Stimulated activated CD8-positive, alpha-beta memory T cell treated with anti-CD3 and anti-CD28 coated beads, Interleukin-15, amount 100 ng/mL, for 1 hour (primary cell): Measurements from ENCODE around the gene SNX5.

Source experiments
- DNase-seq: peaks from one replicate; pipeline ENCODE4 v3.0.0-alpha.2; 2020; ENCODE audit warnings: low read depth

SNX5 gene

DNA sequence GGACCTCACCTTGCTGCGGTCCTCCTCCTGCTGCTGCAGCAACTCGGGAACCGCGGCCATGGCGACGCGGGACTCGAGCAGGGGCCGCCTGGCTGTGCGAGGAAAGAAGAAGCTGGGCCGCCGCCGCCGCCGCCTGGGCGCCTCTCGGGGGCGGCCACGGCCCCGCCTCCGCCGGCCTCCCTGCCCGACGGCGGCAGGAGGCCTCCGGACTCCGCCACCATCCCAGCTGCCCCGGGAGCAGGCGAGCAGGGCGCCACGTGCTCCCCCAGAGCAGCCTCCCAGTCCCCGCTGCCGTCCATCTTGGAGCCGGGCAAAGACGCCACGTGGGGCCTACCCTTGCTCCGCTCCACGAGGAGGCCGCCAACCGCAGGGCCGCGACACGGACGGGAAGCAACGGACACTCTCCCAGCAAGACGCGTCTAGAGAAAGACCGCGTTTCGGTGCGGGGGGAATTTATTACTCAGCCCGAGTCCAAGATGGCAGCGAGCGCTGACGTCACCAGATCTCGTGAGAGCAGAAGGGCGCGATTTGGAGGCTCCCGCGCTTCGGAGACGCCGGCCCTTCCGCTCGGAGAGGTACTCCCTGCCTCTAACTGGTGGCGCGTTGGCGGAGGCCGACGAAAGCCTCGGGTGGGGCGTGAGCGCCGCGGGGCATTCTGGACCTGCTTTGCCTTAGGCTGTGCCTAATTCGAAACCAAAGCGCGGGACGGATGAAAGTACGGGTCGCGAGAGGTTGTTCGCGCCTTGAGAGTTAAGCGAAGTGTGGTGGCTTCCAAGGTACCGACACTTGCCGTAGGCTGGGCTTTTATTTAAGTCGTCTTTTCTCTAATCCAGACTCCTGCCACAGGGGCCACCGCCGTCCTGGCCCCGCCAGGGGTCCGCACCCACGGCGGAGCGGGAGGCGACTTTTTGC, at the start of gene SNX5, which contains the start of gene MGME1:
SNX5 (minus strand) TSS at position 429 of the 912 bp plus-strand sequence; CDS start at position 60, 369 bp downstream.
MGME1 (plus strand) TSS at position 653 of the 912 bp plus-strand sequence. CDS start 842 bp downstream, outside the sequence.
- DNase-seq, result peak; percentile 99

DNA sequence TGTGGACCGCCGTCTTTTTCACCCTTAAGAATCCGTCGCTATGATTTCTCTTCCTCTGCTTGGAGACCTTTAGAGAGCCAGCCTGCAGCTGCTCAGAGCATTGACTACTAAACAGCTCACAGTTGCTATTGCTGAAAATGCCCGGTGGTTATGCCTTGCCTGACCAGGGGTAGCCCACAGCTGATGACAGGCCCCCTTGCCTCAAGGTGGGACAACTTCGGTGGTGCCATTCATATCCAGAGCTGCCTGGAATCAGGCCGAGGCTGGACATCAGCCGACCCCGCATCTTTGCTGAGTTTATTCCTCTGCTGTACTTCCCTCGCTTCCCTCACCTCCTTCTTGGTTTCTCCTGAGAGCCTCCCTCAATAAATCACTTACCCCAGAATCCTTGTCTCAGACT, 49.5 kb upstream of the SNX5 start:
- no peak for DNase-seq

DNA sequence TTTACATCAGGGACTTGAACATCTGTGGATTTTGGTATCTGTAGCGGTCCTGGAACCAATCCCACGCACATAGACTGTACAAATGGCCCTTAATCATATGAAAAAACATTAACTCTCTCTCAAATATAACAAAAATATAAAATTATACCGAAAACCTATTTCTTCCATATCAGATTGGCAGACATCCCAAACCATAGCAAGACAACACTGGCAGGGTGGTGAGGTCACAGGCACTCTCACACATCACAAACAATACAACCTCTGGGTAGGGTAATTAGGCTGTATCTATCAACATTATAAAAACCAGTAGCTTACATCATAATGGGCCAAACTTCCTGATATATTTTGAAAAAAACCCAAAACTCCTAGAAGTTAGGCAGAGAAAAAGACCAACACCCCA, 48.2 kb upstream of the SNX5 start:
- DNase-seq, result no peak

DNA sequence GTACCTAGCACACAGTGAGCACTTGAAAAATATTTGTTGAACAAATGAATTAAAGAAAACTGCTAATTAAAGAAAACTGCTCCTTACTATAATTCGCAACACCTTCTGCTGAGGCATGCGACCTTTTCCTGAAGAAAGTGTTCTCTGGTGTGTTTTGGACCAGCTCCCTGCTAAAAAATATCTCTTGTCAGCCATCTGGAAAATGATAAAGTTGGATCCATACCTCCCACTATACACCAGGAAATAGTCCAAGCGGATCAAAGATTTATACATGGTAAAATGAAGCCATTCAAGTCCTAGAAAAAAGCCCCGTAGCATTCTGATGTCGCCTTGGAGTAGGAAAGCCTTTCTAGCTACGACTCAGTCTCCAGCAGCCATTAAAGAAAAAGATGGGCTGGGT, 45.8 kb upstream of the SNX5 start:
- DNase-seq, result no peak

DNA sequence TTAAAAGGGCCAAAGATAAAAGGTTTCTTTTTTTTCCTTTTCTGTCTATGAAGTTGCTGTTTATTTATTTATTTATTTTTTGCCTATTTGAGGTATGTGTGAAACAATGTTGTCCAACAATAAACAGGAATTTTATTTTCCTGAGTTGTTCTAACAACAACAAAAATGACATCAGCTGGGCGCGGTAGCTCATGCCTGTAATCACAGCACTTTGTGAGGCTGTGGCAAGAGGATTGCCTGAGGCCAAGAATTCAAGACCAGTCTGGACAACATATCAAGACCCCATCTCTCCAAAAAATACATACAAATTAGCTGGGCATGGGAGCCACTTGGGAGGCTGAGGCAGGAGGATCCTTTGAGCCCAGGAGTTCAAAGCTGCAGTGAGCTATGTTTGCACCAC, 44.3 kb upstream of the SNX5 start:
- DNase-seq, result no peak

DNA sequence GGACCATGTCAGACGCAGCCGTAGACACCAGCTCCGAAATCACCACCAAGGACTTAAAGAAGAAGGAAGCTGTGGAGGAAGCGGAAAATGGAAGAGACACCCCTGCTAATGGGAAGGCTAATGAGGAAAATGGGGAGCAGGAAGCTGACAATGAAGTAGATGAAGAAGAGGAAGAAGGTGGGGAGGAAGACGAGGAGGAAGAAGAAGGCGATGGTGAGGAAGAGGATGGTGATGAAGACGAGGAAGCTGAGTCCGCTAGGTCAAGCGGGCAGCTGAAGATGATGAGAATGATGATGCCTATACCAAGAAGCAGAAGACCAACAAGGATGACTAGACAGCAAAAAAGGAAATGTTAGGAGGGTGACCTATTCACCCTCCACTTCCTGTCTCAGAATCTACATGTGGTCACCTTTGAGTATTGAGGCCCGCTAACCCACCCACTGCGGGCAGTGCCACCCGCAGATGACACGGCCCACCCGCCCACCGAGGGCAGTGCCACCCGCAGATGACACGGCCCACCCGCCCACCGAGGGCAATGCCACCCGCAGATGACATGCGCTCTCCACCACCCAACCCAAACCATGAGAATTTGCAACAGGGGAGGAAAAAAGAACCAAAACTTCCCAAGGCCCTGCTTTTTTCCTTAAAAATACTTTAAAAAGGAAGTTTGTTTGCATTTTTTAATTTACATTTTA, 43.5 kb upstream of the SNX5 start:
- DNase-seq, result no peak

DNA sequence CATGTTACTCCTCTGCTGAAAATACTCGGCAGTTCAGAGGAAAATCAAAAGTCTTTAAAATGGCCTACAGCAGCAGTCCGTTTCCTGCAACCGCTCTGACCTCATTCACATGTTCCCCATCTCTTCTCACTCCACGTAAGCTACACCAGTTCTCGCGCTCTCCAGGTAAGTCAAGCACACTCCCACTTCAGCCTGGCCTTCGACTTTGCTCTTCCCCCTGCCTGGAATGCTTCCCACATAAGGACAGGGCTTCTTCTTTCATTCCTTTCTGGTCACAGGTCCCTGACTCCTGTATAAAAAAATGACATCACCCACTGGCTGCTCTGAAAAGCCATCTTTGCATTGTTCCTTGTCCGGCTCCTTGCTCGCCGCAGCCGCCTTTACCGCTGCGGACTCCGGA, 42.9 kb upstream of the SNX5 start:
- DNase-seq, result no peak

DNA sequence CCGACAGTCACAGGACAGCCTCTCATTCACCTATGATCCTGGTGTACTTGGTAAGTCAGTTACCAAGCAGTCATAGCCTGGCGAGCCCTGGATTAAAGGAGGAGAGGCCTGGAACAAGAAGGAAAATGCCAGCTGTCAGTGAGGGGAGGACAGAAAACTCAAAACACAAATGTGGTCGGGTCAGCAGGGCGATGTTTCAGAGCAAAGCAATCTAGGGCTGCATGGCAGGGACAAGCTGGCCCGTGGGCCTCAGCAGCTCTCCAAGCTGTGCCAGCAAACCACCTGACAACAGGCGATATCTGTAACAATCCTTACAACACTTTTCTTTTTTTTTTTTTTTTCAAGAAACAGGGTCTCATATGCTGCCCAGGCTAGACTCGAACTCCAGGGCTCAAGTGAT, 40.5 kb upstream of the SNX5 start:
- DNase-seq, result no peak

DNA sequence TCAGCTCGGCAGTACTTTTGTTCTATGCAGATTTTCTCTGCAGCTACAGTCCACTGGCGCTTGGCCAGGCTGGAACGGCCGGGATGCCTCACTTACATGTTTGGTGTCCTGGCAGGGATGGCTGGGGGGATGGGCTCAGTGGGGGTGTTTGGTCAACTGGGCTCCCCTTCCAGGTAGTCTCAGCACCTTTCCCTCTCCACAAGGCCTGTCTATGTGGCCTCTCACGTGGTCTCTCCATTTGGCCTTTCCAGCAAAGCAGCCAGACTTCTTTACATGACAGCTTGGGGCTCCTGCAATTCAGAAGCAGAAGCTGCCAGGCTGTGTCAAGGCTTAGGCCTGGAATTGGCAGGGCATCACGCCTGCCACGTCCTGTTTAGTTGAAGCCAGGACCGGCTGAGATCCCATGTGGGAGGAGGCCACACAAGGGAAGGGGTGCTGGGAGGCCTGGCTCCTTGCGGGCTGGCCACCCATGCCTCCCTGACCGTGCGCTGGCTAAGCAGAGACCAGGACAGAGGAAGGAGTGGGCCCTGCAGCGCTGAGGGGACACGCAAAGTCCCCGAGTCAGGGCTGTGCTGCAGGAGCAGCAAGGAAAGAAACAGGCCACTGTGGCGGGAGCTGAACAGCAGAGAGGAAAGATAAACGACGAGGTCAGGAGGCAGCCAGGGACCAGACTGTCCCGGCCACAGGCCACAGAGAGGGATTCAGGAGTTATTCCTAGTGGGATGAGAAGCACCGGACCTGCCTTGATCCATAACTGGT, 39.1 kb upstream of the SNX5 start:
- DNase-seq, result no peak

DNA sequence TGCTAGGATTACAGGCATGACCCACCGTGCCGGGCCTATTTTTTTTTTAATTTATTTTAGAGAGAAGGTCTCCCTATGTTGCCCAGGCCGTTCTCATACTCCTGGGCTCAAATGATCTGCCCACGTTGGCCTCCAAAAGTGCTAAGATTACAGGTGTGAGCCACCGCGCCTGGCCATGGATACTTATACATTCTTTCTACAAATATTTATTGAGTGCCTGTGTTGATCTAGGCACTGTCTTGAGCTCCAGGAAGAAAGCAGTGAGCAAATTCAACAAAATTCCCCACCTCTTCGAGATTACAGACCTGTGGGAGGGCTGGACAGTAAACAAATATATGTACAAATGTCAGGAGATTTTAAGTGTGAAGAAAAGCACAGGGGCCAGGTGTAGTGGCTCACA, 38.1 kb upstream of the SNX5 start:
- DNase-seq, result no peak

DNA sequence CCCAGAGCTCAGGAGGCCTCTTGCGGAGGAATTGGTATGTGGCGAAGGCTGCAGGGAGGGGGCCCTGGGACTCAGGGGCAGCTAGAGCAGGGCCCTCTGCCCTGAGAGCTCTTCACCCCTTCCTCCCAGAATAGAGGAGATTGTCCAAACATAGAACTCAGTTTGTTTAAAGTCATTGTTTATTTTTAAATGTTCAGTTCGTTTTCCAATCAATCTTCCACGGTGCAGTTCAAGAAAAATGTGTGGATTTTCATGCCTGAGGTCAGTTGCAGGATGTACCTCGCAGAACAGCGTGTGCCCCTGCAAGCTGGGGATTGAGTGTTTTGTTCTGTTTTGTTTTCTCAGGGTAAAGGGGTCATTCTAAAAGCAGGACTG, 37.4 kb upstream of the SNX5 start:
- no peak for DNase-seq

DNA sequence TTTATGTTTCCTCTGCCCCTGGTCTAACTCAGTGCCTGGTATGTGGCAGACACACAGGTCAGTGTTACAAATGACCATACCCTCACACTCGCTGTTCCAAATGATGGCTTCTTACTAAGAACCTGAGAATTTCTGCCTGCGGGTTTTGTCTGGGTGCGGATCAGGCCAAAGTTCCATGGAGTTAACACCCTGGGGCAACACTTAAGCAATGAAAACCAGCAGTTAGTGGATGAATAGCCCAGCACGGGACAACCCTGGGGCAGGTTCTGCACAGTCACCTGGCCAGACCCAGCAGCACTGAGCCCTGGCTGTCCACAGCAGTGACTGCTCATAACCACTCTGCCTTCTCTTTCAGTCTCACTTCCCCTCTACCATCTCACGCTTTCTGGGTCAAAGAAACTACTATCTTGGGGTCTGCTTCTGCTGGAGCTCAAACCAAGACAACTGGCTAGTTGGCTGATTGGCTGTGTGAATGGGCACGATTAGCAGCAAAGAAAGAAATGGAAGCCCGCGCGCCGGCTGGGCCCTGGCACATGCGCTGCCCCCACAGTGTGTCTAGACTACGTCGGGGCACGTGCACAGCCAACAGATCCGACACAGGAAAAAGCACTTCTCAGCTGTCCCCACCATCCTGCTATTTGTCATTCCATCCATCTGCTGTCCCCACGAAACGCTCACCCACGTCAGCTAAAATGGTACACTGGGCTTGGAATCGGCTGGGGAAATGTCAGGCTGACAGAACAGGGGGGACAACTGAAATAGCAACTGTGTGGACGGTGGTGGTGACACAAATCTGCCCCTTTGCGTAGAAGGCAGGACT, 36.8 kb upstream of the SNX5 start:
- no peak for DNase-seq

DNA sequence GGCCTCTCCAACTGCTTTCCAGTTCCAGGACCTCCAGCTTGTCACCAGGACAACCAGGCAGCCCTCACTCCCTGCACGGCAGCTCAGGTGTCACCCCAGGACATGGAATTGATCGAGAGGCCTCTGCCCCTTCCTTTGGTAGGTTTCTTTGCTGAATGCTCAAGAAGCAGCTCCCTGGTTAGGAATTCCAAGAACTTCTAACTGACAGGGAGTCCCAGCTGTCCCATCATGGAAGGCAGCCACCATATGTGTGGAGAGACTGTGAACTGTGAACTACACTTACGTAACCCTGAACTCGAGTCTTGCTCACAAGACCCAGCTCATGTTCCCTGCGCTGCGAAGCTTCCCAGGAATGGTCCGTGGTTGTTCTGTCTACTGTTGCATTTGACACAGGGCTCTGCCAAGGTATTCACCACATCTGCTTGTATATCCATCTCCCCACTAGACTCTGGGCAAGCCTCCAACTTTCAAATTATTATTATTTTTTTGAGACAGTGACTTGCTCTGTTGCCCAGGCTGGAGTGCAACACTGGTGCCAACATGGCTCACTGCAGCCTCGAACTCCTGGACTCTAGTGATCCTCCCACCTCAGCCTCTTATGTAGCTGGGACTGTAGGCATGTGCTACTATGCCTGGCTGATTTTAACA, 35.9 kb upstream of the SNX5 start:
- no peak for DNase-seq

DNA sequence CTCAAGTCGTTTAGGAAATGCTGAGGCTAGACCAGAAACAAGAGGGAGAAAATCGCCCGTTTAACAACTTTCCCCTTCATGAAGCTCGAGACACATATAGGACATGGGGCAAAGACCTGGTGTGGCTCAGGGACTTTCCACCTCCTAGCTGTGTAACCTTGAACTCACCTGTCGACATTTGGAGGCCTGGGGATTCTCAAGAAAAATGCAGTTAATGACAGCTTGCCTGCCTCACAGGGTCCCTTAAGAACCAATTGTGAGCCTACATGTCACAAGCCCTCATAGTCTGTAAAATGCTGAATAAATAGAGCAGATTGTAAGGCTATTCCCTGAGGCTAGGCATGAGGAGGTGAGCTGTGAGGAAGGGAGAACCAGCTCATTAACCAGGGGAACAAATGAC, 35.3 kb upstream of the SNX5 start:
- no peak for DNase-seq

DNA sequence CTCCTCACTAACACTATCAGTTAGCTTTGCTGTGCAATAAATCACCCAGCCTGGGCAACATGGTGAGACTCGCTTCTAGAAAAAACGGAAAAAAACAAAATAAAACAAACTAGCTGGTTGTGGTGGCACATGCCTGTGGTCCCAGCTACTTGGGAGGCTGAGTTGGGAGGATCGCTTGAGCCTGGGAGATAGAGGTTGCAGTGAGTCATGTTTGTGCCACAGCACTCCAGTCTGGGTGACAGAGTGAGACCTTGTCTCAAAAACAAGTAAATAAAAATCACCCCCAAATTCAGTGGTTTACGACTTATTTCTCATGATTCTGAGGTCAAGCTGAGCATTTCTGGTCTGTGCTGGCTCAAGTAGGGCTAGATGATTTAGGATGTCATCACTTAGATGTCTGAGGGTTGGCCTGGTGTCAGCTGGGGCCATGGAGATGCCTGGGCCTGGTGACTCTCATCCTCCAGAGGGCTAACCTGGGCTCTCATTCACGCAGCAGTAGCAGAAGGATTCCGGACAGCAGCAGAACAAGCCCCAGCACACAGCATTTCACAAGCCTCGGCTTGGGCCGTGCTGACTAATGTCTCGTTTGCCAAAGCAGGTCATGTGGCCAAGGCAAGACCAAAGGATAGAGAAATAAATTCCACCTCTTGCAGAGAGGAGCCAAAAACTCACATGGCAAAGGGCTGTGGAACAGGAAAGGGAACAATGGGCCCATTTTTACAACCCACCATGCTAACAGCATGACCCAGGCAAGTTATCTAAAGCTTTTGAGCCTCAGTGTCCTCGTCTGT, 32.7 kb upstream of the SNX5 start:
- DNase-seq, result no peak

DNA sequence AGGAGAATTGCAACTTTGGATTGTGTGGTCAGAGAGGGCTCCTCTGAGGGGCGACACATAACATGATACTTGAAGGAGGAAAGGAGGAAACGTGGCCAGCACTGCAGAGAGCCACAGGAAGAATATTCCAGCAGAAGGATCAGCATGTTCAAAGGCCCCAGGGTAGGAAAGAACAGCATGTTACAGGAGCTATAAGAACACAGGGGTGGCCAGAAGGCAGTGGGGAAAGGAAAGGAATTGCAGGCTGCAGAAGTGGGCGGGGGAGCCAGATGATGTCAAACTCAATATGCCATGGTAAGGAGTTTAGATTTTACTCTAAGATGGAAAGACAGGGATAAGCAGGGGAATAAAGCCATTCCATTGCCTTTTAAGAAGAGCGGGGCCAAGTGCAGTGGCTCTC, 31.0 kb upstream of the SNX5 start:
- no peak for DNase-seq

DNA sequence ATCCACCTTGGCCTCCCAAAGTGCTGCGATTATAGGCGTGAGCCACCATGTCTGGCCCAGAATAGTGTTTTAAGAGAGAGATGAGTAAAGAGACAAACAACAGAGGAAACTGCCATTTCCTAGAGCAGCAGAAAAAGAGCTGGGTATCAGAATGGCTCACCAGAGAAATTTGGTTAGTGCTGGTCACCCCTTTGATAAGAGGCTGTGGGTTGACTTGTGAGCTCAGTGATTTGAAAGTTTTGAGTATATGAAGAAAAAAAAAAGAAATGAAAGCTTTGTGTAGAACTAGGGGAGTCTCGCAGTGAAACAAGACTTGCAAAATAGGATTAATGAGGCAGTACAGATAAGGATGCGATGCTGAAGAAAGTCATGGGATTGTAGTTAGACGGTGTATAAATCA, 29.9 kb upstream of the SNX5 start:
- no peak for DNase-seq

DNA sequence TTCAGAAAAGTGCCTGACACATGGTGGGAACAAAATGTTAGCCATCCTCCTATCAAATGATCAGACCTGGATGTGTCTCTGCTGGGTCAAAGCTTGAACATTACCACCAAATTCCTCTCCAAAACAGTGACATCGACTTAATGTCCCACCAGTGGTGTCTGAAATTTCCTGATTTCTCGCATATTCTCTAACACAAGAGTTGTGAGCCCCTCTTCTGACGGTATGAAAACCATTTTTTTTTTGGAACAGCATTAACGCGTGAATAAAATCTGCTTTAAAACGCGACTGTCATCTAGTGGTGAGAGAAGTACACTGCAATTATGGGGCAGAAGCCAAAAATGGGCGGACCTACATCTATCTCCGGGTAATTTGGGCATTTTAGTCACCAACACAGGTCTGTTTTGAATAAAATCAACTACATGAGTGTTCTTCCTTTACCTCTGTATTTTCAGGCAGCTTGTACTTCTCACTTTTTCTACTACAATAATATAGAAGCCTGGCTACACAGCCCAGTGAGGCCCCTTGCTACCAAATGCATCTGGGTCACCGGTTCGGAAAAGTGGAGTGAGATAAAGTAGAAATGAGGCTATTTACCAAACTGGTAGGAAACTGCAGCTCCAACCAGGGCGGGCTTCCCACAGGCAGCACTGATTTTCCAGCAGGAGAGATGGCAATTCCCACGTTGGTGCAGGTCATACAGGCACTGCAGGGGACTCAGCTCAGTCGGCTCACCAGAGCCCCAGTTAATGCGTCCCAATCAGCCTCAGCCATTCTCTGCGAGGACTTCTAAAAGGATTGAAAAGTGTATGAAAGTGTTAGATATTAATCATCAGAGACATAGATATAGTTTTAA, 27.6 kb upstream of the SNX5 start:
- DNase-seq, result no peak

DNA sequence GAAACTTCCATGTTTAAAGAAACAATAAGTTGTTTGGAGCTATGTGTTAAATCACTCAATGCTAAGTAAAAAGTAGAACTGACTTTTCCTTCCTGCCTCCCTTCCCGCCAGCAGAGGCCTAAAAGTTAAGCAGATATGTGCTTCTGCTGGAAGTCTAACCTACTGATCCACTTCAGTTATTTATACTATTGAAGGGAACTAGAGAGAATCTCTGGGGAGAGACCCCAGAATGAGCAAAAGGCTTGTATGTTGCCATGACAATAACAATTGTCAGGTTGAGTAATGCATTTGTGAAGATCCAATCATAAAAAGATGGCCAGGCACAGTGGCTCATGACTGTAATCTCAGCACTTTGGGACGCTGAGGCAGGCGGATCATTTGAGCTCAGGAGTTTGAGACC, 25.0 kb upstream of the SNX5 start:
- DNase-seq, result no peak
